ENCODE data around the gene QPCTL. TPM values are rescaled to one million over a fixed set of nuclear protein-coding genes. Genes with fewer than 3 reads are reported as not detected.
A peak's percentile ranks its signal among the peaks of the same experiment; 100 is the strongest.

Gene QPCTL
- total RNA-seq, 4 donors from 2014 or later: 5.4 to 16.3 (median 12.5) TPM

DNA sequence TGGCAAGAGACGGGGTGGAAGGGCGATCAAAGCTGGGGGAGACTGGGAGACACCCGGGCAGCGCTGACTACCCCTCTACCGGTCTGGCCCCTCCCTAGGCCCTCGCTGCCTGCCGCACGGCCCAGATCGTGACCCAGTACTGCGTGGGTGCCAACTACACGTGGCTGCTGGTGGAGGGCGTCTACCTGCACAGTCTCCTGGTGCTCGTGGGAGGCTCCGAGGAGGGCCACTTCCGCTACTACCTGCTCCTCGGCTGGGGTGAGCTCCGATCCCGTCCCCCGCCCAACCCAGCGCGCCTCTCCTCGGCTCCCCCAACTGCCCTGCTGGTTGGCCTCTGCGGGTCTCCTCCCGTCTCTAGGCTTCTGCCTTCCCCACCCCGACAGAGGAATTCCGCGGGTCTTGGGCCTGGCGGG is 15.6 kb upstream of the QPCTL start:
- no peak overlapping the region for H3K27ac ChIP-seq
- 11 to 13% methylated on average over 8 to 22 of the region's 28 CpGs for WGBS, 2 donors
- intact Hi-C loops (cut with DNase I): no loop called here
- DNase-seq: peak; percentile 16 to 23
- no peaks in the 10 kb centered on the region for H3K36me3 ChIP-seq
- H3K27me3 ChIP-seq: no peaks in the 10 kb centered on the region
- H3K4me3 ChIP-seq (replicated peaks in 1 of 3): peak overlapping the region in 1 of 3 donors; percentile 25
- TF ChIP-seq CTCF (IDR thresholded peaks at IDR 0.05): no peak
- no peak for TF ChIP-seq POLR2A (IDR thresholded peaks at IDR 0.05)
- peaks cover 7 to 23% of the 10 kb centered on the region in 2 donors for H3K4me1 ChIP-seq
- H3K9me3 ChIP-seq: no peaks in the 10 kb centered on the region

- Histone ChIP-seq H3K36me3 (no peaks in the 10 kb centered on the region), H3K9me3 (no peaks in the 10 kb centered on the region), H3K27me3 (no peaks in the 10 kb centered on the region), H3K4me1 (peaks cover 7 to 25% of the 10 kb centered on the region in 2 donors), H3K27ac (no peak overlapping the region), H3K4me3 (replicated peaks in 1 of 3) (peak overlapping the region in 1 of 3 donors; percentile 25)
- DNase-seq: peak; percentile 64 to 84
- intact Hi-C loops (cut with DNase I): no loop called here
- TF ChIP-seq POLR2A (IDR thresholded peaks at IDR 0.05): no peak
- no peak for TF ChIP-seq CTCF (IDR thresholded peaks at IDR 0.05)
- WGBS, 2 donors: 5 to 7% methylated on average over 36 to 44 of the region's 49 CpGs
These were observed 14.9 kb upstream of the QPCTL start for GRCh38 chr19:45677351-45678230.

DNA sequence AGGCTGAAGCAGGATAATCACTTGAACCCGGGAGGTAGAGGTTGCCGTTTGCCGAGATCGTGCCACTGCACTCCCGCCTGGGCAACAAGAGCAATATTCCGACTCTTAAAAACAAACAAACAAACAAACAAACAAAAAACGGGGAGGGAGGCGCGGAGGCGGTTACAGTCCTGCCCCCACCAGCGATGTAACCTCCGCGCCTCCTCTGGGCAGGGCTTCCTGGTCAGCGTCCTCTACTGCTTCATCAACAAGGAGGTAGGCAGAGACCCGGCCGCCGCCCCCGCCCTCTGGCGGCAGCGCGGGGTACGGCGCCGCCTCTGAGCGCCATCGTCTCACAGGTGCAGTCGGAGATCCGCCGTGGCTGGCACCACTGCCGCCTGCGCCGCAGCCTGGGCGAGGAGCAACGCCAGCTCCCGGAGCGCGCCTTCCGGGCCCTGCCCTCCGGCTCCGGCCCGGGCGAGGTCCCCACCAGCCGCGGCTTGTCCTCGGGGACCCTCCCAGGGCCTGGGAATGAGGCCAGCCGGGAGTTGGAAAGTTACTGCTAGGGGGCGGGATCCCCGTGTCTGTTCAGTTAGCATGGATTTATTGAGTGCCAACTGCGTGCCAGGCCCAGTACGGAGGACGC is 11.0 kb upstream of the QPCTL start:
- WGBS, 2 donors: 5 to 9% methylated on average over 19 to 25 of the region's 51 CpGs
- peaks cover 0 to 12% of the 10 kb centered on the region in 2 donors for H3K36me3 ChIP-seq
- intact Hi-C loops (cut with DNase I): loop anchor here (10.0 kb wide), 1 partner anchor 157 kb away; no protein-coding TSS in a partner anchor
- no peaks in the 10 kb centered on the region for H3K27me3 ChIP-seq
- no peaks in the 10 kb centered on the region for H3K9me3 ChIP-seq
- TF ChIP-seq CTCF (IDR thresholded peaks at IDR 0.05) (peak; percentile 76 to 97 (median 94)), POLR2A (IDR thresholded peaks at IDR 0.05) (peak in 1 of 2 donors; percentile 54)
- peak overlapping the region in 1 of 3 donors; percentile 28 for H3K4me3 ChIP-seq (replicated peaks in 1 of 3)
- H3K27ac ChIP-seq: peak overlapping the region; percentile 64 to 84 (median 67)
- peak; percentile 86 to 88 for DNase-seq
- peaks cover 7 to 25% of the 10 kb centered on the region in 2 donors for H3K4me1 ChIP-seq

DNA sequence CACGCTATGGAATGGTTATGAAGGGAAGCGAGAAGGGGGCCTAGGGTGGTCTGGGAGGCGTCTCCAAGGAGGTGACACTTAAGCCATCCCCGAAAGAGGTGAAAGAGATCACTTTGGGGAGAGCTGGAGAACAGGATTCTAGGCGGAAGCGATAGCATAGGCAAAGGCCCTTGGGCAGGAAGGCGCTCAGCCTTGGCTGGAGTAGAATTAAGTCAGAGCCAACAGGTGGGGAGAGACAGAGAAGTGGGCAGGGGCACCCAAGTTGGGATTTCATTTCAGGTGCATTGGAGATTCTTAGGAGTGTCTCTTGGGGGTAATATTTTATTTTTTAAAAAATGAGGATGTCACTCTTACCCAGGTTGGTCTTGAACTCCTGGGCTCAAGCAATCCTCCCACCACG is 10.3 kb upstream of the QPCTL start:
- H3K27ac ChIP-seq: peak overlapping the region in 2 of 3 donors; percentile 64 to 84
- no peak for TF ChIP-seq CTCF (IDR thresholded peaks at IDR 0.05)
- TF ChIP-seq POLR2A (IDR thresholded peaks at IDR 0.05): no peak
- peaks cover 2 to 19% of the 10 kb centered on the region in 2 donors for H3K4me1 ChIP-seq
- H3K4me3 ChIP-seq (replicated peaks in 1 of 3): no peak overlapping the region
- H3K9me3 ChIP-seq: no peaks in the 10 kb centered on the region
- 77 to 78% methylated on average over 8 of the region's 8 CpGs for WGBS, 2 donors
- intact Hi-C loops (cut with DNase I): loop anchor here (10.0 kb wide), 1 partner anchor 157 kb away; no protein-coding TSS in a partner anchor
- no peak for DNase-seq
- no peaks in the 10 kb centered on the region for H3K27me3 ChIP-seq
- peaks cover 2 to 16% of the 10 kb centered on the region in 2 donors for H3K36me3 ChIP-seq

Data from thyroid gland (tissue), 4 donors.